ENCODE data around the gene PPDPF. TPM values are rescaled to one million over a fixed set of nuclear protein-coding genes. Genes with fewer than 3 reads are reported as not detected.

PPDPF gene
- total and polyA plus RNA-seq, 4 donors, result 36.9 to 545 (median 474) TPM

DNA sequence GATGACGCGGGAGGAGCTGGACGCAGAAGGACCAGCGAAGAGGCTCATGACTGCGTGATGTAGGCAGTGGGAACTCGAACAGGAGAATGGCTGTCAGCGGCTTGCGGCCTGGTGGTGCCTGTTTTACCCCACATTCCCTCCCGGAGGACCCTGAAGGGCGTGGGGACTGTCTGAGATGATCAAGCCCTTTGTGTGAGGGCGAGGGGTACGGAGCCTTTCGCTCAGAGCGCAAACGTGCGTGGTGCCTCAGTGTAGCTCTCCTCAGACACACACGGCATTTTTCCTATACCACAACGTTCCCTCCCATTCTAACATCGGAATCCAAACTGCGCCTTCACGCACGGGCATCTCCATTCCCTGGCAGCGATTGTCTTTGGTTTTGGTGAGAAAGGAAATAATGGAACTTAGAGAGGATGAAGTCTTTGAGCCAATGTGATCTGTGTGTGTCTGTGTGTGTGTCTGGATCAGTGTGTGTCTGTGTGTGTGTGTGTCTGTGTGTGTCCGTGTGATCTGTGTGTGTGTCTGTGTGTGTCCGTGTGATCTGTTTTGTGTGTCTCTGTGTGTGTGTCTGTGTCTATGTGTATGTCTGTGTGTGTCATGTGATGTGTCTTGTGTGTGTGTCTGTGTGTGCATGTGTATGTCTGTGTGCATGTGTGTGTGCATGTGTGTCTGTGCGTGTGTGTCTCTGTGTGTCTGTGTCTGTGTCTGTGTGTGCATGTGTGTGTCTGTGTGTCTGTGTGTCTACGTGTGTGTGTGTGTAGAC lies 11.3 kb downstream of the PPDPF start:
- no peaks in the 10 kb centered on the region for H3K9me3 ChIP-seq (ENCODE audit: control insufficient read depth in 4 of 4, insufficient read depth in 3 of 4, low read length in 3 of 4)
- 82 to 93% methylated on average over 27 of the region's 27 CpGs for WGBS, 2 donors
- TF ChIP-seq CTCF (IDR thresholded peaks at IDR 0.05; ENCODE audit: control extremely low read depth, extremely low read depth), result no peak
- no peak overlapping the region for H3K4me3 ChIP-seq
- DNase-seq, result peak in 1 of 3 donors; percentile 8
- peaks cover 0 to 10% (median 5%) of the 10 kb centered on the region in 3 donors for H3K27me3 ChIP-seq (ENCODE audit: control insufficient read depth in 3 of 3, insufficient read depth in 3 of 3, low read length in 2 of 3)
- ATAC-seq (ENCODE audit: insufficient read depth, low FRiP score), result no peak
- no peak overlapping the region for H3K27ac ChIP-seq (ENCODE audit: low read depth in 1 of 2, low read length in 1 of 2)
- no peak overlapping the region for H3K9ac ChIP-seq (ENCODE audit: insufficient read depth in 1 of 2, low read length in 2 of 2)
- no peaks in the 10 kb centered on the region for H3K36me3 ChIP-seq (ENCODE audit: control insufficient read depth in 4 of 4, insufficient read depth in 4 of 4, low read length in 4 of 4)
- H3K4me1 ChIP-seq (ENCODE audit: control insufficient read depth in 5 of 5, insufficient read depth in 5 of 5, low read length in 5 of 5), result peaks cover 0 to 11% (median 0%) of the 10 kb centered on the region in 5 donors

GRCh38 chr20:63532449-63532971 lies 11.9 kb downstream of the PPDPF start:
- ATAC-seq (ENCODE audit: insufficient read depth, low FRiP score) (no peak), DNase-seq (peak in 1 of 3 donors; percentile 6)
- H3K27ac ChIP-seq (ENCODE audit: low read depth in 1 of 2, low read length in 1 of 2), result no peak overlapping the region
- WGBS, 2 donors, result 77 to 82% methylated on average over 24 of the region's 24 CpGs
- peaks cover 0 to 10% (median 5%) of the 10 kb centered on the region in 3 donors for H3K27me3 ChIP-seq (ENCODE audit: control insufficient read depth in 3 of 3, insufficient read depth in 3 of 3, low read length in 2 of 3)
- no peaks in the 10 kb centered on the region for H3K36me3 ChIP-seq (ENCODE audit: control insufficient read depth in 4 of 4, insufficient read depth in 4 of 4, low read length in 4 of 4)
- H3K4me3 ChIP-seq, result no peak overlapping the region
- no peak overlapping the region for H3K9ac ChIP-seq (ENCODE audit: insufficient read depth in 1 of 2, low read length in 2 of 2)
- no peaks in the 10 kb centered on the region for H3K9me3 ChIP-seq (ENCODE audit: control insufficient read depth in 4 of 4, insufficient read depth in 3 of 4, low read length in 3 of 4)
- TF ChIP-seq CTCF (IDR thresholded peaks at IDR 0.05; ENCODE audit: control extremely low read depth, extremely low read depth), result no peak
- peaks cover 0 to 11% (median 0%) of the 10 kb centered on the region in 5 donors for H3K4me1 ChIP-seq (ENCODE audit: control insufficient read depth in 5 of 5, insufficient read depth in 5 of 5, low read length in 5 of 5)

- no peak overlapping the region for H3K4me3 ChIP-seq
- no peak for TF ChIP-seq CTCF (IDR thresholded peaks at IDR 0.05; ENCODE audit: control extremely low read depth, extremely low read depth)
- H3K27me3 ChIP-seq (ENCODE audit: control insufficient read depth in 3 of 3, insufficient read depth in 3 of 3, low read length in 2 of 3), result peaks cover 0 to 10% (median 5%) of the 10 kb centered on the region in 3 donors
- ATAC-seq (ENCODE audit: insufficient read depth, low FRiP score), result no peak
- WGBS, 2 donors, result 81 to 89% methylated on average over 13 to 14 of the region's 14 CpGs
- H3K9me3 ChIP-seq (ENCODE audit: control insufficient read depth in 4 of 4, insufficient read depth in 3 of 4, low read length in 3 of 4), result no peaks in the 10 kb centered on the region
- H3K36me3 ChIP-seq (ENCODE audit: control insufficient read depth in 4 of 4, insufficient read depth in 4 of 4, low read length in 4 of 4), result no peaks in the 10 kb centered on the region
- peaks cover 0 to 11% (median 0%) of the 10 kb centered on the region in 5 donors for H3K4me1 ChIP-seq (ENCODE audit: control insufficient read depth in 5 of 5, insufficient read depth in 5 of 5, low read length in 5 of 5)
- no peak for DNase-seq
- no peak overlapping the region for H3K9ac ChIP-seq (ENCODE audit: insufficient read depth in 1 of 2, low read length in 2 of 2)
- no peak overlapping the region for H3K27ac ChIP-seq (ENCODE audit: low read depth in 1 of 2, low read length in 1 of 2)
These were observed 12.8 kb downstream of the PPDPF start for GRCh38 chr20:63533388-63533787.

All from lung (tissue), 12 donors.